Epithelial cell of prostate (primary cell): ENCODE results near the gene TATDN2.
"Not testable (repeated sequence)": the region's sequence is repeated elsewhere in the genome, so short reads cannot be mapped to it uniquely, and the experiment has no call there.

ENCODE experiments used
- DNase-seq: peaks from one replicate; pipeline ENCODE4 v3.0.0-alpha.2; 2011; ENCODE audit warnings: low read depth, low spot score
- H3K27ac ChIP-seq: fragments of 450-650 bp; 2 replicates; pipeline ENCODE4 v1.5.1; 2017; ENCODE audit warnings: mild to moderate bottlenecking

Gene TATDN2

DNA sequence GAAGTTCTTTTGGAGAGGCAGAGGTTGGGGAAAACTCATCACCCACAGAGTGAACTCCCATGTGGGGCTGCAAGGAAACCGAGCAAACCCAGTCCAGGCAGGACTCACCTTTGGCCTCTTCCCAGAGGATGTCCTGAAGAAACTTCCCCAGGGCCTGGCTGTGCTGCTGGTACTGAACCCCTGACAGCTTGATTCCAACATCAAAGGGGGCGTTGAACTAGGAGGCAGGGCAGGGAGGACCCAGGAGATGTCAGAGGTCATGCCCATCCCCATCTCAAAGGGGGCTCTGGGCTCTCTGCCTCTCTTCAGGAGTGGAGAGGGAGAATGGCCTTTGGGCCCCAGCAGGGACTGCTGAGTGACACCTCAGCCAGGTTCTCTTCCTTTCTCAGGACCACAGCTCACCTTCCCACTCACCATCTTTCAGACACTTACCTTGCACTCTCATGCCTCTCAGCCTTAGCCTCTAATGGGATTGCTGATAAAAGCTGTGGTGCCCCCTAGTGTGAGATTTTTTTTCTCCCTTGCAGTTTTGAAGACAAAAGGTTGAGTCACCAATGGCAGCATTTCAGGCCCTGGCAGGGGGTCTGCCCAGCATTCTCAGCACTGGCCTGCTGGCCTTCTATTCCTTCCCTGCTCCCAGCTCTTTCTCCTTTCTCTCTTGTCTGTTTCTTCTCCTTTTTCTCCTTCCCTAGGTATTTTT is 38.5 kb downstream of the TATDN2 start:
- H3K27ac ChIP-seq = no peak overlapping the region
- no peak for DNase-seq

DNA sequence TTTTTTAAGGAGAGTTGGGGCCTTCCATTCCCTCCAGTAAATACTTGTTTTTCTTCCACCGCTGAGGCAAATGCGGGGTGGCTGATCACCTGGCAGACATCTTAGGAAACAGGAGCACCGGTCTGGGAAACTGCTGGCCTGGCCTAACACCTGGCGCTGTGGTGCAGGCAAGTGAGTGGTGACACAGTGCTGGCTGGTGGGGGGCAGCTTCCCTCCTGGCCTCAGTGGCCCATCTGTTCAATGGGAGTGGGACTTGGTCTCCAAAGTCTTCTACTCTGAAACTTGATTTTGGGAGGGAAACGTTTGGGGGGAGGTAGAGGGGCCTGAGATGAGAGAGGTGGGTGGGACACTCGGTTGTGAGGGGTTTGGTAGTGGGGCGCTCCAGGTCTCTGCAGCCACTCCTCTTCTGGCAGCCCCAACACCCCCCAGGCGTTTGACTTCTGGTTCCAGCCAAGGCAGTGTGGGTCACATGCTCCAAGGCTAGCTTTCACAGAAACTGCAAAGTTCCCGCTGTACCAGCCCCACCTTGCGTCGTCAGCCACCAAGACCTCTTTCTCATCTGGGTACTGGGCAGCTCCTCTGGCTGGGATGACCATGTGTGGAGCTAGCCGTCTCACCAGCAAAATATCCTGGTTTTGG is 39.8 kb downstream of the TATDN2 start:
- no peak for DNase-seq
- H3K27ac ChIP-seq = no peak overlapping the region

DNA sequence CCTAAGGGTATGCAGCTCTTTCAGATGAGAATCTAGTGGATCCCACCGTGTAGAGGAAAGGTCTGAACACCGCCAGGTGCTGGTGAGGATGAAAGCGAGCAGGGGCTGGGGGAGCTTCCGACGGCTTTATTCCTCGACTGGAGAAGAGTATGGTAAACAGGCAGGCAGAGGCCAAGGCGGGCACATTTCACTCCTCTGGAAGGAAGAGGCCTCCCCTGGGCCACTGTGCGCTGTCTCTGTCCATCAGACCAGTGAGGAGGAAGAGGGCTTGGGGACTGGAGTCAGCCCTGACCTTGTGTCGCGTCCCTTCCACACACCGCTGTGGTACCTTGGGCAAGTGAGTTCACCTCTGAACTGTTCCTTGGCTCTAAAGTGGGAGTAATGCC is 40.3 kb downstream of the TATDN2 start:
- H3K27ac ChIP-seq = no peak overlapping the region
- no peak for DNase-seq

DNA sequence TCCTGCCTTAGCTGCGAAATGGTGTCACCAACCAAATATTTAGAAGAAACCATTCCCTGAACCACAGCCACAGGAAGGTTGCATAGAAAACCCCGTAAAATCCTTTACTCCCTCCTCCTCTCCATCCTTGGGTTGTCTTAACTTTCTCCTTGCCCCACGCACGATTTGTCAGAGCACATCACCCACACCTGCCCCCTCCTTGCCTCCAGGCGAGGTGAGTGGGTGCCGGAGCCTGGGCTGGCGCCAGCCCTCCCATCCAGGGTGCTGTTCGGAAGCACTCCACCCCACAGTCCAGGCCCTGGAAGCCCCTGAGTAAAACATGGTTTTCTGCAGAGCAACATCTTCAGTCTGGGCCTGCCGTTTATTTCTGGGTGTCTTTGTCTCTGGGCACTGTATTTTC is 40.8 kb downstream of the TATDN2 start:
- H3K27ac ChIP-seq = no peak overlapping the region
- DNase-seq = no peak

DNA sequence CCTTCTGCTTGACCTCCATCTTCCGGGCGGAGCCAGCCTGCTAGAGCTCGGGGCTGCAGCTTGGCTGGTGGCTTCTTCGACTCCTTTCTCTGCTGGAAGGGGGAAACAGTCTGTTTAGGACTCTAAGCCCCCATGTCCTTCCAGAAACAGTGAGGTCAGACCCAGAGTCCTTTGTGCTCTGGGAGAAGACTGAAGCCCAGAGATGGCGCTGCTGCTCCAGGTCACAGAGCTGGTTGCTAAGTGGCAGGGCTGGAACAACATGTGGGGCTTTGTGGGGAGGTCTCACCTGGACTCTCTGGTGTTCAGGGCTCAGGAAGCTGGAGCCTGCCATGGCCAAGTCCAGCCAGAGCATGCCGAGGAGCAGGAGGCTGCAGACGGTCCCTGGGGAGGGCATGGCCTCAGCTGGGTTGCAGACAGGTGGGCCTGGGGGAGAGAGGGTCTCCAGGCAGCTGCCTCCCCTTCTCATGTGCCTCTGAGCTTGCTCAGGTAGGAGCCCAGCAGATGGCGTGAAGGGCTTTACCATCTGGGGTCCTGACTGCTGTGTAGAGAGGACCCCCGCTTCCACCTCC is 41.6 kb downstream of the TATDN2 start:
- DNase-seq = no peak
- no peak overlapping the region for H3K27ac ChIP-seq

DNA sequence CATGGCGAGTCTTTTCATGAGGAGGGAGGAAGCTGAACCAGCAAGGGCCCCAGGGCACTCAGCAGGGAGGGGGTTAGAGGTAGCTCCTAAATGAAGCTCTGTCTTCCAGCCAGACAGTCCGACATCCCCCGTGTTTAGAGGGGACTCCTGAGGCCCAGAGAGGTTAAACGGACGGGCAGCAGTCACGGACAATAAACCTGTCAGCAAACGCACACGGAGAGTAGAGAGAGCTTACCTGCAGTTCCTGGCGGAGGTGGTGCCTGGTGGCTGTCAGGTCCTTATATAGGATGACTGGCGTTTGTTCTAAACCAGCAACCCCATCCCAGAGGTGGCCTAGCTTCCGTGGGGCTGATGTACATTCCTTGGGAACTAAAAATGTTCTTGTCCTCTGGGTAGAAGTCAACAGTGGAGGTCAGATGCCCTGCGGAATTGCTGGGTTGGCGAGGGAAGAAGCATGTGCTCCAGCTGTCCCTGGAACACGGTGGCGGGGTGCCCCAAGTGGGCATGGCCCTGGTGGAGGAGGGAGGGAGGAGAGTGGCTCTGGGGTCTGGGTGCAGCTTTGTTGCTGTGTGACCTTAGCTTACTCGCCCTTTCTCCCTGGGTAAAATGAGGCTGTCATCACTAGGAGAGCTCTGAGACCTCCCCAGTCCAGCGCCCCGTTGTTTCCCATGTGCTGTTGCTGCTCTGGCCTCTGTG is 42.4 kb downstream of the TATDN2 start:
- no peak for DNase-seq
- no peak overlapping the region for H3K27ac ChIP-seq

DNA sequence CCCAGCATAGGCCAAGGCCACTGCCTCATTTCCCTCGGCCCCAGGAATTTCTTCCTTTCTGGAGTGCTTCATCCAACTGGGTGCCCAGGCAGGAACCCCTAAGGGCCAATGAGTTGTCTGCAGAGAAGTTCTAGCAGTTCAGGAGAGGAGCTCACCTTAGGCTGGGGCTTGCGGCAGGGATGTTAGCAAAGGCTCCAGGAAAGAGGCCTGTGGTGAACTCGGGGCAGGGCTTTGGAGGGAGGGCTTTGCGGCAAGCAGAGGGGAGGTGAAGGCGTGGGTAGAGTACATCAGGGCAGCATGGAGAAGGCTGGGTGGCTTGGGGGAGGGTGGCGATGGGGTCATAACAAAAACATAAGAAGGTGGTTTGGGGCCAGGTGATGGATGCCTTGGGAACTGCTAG is 43.4 kb downstream of the TATDN2 start:
- DNase-seq = no peak
- H3K27ac ChIP-seq = no peak overlapping the region

DNA sequence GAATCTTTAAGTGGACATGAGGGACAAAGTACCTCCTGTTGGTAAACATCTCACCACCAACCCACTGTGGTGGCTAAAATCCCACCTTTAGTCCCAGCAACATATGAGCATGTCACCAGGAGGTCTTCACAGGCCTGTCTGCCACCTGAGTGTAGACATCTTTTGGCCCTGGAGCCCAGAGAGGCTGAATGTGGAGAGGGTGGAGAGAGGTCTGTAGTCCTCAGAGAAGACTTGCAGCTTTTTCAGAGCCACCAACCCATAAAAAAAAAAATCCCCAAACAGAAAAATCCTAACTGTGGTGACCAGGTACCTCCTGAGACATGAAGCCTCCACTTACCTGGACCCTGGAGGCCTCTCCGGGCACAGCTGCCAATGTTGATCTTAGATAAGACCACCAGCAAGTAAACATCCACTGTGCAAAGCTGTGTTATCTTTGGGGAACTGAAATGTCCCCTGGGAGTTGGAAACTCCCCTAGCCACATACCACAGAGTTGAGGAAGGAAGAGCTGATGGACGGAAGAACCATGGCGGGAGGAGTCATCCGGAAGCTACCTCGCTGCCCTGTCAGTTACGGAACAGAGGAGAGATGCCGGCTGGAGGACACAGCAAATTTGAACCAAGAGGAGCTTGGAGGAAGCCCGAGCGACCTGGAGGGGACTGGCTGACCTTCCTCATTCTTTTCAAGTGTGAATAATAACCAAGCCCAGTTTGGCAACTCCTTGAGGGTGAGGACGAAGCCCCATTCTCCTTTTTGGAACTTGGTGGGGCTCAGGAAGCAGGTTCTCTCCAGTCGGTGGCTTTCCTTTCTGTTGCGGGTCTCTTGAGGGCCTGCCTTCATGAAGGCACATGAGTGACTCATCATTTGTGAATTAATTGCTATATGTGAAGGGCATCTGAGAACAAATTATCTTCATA is 44.5 kb downstream of the TATDN2 start, which contains the start of gene GHRL:
Gene GHRL (minus strand): TSS at position 443 of the 915 bp plus-strand sequence. CDS start 2,767 bp downstream, outside the sequence.
- no peak for DNase-seq
- H3K27ac ChIP-seq = no peak within 1 kb of the TSS

DNA sequence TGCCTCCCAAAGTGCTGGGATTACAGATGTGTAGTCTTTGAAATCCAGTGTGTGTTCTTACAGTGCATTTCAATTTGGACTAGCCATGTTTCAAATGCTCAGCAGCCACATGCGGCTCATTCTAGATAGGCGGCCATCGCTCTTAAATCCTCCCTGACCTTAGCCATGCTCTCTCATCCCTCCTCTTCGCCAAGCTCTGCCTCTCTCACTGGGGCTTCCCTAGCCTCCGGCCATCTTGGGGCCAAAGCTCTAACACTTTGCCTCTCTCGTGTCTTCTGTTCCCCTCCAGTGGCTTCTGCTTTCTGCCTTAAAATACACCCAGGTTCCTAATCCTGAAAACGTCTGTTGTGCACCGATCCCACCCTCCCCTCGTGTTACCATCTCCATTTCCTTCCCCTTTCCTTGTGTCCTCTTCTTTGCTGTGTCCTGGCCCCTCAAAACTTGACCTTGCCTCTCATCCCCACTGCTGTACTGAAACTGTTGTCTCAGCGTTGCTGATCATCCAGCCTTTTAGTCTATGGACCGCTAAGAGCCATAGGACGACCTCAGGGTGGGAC is 45.8 kb downstream of the TATDN2 start:
- H3K27ac ChIP-seq = no peak overlapping the region
- DNase-seq = no peak

DNA sequence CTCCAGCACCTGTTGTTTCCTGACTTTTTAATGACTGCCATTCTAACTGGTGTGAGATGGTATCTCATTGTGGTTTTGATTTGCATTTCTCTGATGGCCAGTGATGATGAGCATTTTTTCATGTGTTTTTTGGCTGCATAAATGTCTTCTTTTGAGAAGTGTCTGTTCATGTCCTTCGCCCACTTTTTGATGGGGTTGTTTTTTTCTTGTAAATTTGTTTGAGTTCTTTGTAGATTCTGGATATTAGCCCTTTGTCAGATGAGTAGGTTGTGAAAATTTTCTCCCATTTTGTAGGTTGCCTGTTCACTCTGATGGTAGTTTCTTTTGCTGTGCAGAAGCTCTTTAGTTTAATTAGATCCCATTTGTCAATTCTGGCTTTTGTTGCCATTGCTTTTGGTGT is 49.8 kb downstream of the TATDN2 start:
- DNase-seq, H3K27ac ChIP-seq: not testable (repeated sequence)

DNA sequence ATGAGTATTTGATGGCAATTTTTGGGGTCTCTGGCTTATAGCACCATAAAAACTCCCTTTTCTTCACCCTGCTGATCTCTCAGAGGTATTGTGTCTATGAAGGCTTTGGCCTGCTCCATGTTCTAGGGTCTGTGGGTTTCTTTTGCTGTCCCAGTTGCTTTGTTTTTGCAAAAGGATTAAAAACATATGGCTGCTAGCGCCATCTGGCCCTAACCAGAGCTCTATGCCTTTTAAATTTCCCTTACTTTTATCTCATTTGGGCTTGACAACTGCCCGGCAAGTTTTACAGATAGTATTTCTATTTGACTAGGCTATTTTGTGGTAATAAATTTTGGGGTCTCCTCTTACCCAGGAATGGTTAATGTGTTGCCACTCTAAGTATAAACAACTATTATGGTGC is 50.9 kb downstream of the TATDN2 start:
- H3K27ac ChIP-seq = no peak overlapping the region
- no peak for DNase-seq

DNA sequence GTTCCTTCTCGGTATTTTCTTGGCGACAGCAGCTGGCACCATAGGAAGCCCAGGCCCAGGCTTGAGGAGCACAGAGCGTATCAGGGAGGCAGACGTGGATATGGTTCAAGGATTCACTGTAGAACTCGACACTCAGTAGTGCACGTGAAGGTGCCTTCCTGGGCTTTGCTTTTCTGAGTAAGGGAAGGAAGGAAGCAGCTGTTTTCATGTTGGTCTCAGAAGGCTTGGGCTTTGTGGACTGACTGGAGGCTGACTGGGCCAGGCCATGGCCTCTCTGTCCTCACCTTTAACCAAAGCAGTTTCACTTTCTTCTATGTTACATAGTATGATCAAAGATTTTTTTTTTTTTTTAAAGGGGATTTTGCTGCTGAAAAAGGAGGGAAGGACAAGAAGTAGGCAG is 51.4 kb downstream of the TATDN2 start:
- no peak for DNase-seq
- H3K27ac ChIP-seq = no peak overlapping the region

DNA sequence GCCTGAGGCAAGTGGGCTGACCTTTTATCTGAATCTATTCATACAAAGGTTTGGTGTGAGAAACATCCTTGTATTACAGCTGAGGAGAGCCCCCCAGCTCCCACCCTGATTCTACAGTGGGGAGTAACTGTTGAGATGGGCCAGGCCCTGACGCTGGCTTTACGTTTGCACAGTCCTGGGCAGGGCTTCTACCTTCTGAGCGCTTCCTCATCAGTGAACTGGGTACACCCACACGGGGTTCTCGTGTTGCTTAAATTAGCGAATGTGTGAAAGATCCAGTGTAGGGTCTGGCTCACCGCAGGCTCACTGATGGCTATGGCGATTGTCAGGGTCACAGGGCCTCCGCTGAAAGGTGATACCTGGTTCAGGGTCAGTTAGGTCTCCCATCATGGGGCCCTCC is 51.8 kb downstream of the TATDN2 start:
- no peak for DNase-seq
- no peak overlapping the region for H3K27ac ChIP-seq

DNA sequence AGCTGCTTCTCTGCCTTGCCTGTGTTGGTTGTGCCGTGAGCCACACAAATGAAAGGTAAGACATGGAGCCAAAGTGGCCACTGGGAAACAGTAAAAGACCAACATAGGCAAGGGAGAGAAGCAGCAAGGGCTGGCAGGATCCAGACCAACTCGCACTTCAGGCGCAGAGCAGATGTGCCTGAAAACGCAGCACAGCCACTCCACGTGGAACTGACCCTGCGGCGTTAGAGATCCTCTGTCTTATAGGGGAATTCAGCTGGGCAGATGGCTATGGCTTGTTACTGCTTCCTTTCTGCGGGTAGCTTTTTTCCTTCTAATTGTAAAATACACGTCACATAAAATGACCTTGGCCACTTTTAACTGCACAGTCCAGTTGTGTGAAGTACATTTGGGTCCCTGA is 54.8 kb downstream of the TATDN2 start:
- DNase-seq = no peak
- no peak overlapping the region for H3K27ac ChIP-seq

DNA sequence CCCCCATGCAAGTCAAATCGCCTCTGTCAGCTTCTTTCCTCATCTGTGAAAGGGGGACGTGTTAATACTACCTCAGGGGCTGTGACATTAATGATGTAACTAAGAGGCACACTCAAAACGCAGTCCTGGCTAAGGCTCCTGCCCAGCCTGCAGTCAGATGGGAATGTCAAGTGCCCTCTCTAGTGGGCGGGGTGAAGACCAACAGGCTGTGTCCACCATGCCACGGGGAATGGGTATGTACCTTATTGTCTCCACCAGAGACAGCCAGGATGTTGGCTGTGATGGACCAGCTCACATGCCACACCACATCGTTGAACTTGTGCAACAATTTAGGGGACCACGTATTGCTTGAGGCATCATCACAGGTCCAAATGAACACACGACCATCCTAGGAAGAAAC is 55.5 kb downstream of the TATDN2 start:
- H3K27ac ChIP-seq = no peak overlapping the region
- DNase-seq = no peak

DNA sequence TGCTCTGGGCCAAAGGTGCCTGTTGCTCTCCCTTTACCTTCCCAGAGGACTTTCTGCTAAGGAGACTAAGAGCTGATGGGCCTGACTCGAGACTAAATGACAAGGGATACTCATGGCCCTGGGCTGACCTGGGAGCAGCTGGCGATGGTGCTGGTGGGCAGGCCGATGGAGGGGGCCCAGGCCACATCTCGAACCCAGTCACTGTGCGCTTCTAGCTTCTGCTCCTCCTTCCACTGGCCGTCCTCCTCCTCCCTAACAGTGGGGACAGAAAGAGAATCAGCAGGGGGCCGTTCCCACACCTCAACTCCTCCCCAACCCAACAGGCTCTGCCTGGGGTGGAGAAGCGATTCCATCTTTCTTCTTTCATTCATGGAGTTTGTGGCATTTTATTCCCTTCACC is 56.6 kb downstream of the TATDN2 start:
- H3K27ac ChIP-seq = no peak overlapping the region
- no peak for DNase-seq

DNA sequence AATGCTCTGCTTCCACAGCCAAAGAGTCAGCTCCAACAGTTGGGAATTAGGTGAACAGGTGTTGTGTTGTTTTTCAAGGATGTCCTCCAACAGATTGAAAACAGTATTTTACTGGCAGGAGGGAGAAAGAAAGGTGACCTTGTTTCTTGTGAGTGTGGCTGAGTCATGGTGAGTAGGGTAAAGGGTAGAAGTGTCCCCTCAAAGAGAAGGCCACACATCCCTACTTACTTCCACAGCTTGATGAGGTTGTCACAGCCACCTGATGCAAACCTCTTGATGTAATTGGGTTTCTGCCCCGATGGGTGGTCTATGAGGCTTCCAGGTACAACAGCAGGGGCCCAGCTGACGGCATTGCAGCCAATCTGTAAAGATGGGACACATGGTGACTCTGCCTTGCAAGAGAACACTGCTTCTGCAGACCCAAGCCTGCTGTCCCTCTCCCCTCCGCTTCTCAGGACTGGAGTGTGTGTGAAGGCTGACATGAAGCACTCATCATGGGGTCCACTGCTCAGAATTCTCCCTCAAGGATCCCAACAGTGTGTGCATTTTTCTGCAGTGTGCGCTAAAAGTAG is 57.2 kb downstream of the TATDN2 start:
- no peak for DNase-seq
- H3K27ac ChIP-seq = no peak overlapping the region

DNA sequence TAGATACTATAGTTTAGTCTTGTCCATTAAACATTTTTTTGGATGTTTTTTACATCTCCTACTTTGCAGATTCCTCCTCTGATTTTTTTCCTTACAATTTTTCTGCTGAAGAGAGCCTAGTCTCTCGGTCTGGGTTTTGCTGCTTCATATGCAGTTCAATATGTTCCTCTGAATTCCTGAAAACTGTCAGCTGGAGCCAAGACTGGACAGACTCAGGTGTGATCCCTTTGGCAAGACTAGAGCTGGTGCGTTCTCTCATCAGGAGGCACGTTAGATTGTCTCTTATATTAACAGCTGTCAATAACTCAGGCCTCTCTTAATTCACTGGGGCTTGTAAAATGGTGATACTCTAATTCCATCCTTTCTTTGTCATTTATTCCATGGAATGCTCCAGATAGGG is 57.9 kb downstream of the TATDN2 start:
- H3K27ac ChIP-seq = no peak overlapping the region
- DNase-seq = no peak

DNA sequence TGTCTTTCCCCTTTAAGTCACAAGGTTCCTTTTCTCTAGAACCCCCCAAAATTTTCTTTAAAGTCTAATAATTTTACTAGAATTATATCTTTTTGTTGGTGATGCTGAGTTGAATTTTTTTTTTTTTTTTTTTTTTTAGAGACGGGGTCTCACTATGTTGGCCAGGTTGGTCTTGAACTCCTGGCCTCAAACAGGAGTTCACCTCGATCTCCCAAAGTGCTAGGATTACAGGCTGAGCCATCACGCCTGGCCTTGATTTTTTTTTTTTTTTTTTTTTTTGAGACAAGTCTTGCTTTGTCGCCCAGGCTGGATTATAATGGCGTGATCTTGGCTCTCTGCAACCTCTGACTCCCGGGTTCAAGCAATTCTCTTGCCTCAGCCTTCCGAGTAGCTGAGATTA is 60.4 kb downstream of the TATDN2 start:
- H3K27ac ChIP-seq = no peak overlapping the region
- DNase-seq = no peak

DNA sequence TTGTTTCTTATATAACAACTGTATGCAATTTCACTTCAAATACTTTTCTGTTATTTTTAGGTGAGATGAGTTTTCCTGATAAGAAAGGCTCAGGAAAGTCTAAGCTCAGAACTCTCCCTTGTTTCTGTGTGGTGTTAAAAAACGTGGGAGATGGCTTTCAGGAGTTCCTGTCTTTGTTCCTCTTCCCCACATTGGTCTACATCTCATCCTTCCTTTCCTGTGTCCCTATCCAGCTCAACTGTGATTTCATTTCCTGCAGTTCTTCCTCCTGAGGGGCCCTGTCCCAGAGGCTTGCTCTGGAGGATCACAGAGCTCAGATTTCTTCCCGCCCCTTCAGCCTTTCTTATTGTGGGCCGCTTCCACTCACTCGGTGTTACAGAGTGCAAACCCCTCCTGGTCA is 61.5 kb downstream of the TATDN2 start:
- DNase-seq = no peak
- no peak overlapping the region for H3K27ac ChIP-seq
